HCT116 (cell line): ENCODE measurements around the gene POP5. TPM values are rescaled to one million over a fixed set of nuclear protein-coding genes. Genes with fewer than 3 reads are reported as not detected.

Experiments
- ATAC-seq: fragments of 200-7000 bp; cut with Tn5 transposase; 2 replicates; pipeline ENCODE4 v1.9.1; 2020; ENCODE audit warnings: mild to moderate bottlenecking, moderate library complexity
- BruUV-seq: library from RNA; stranded (reverse); fragments of 400-500 nt; replicated peaks from 2 replicates; lab custom pipeline; 2021; lab: Mats Ljungman, UMichigan
- CTCF ChIA-PET: fragments of 300-600 bp; sonication (Branson Sonifier 250); formaldehyde crosslinking; loops from one replicate; lab custom pipeline; 2021; ENCODE audit warnings: antibody characterized with exemption; lab: Charles Lee
- POLR2A ChIA-PET: fragments of 300-600, 350-600 bp; sonication (Branson Sonifier 250); formaldehyde crosslinking; loops from one replicate; lab custom pipeline; 2021; ENCODE audit warnings: antibody characterized with exemption; lab: Charles Lee
- RAD21 ChIA-PET, 2 experiments: fragments of 300-600 bp; sonication (Branson Sonifier 250); formaldehyde crosslinking; loops; one replicate each; lab custom pipeline; 2023; ENCODE audit warnings: low total read pairs in 2 of 2; ENCODE audit not compliant: uncharacterized antibody in 2 of 2, unreplicated experiment in 2 of 2, low non-redundant PET in 1 of 2; lab: Charles Lee
- DNase-seq: peaks from one replicate; pipeline ENCODE4 v3.0.0-alpha.2; 2010; ENCODE audit warnings: low read depth, low spot score
- H2AFZ ChIP-seq: fragments of 200-600 bp; shearing (Covaris generic), sonication (generic); 2 replicates; pipeline ENCODE4 v1.6.1; 2017; ENCODE audit warnings: low read depth, mixed run types, mixed read lengths, antibody characterized with exemption, low read length; ENCODE audit not compliant: poor library complexity, severe bottlenecking
- H3K27ac ChIP-seq: 2 replicates; pipeline ENCODE4 v1.5.1; 2012; ENCODE audit warnings: low read depth, low read length
- H3K27me3 ChIP-seq: fragments of 200-600 bp; sonication (generic); 2 replicates; pipeline ENCODE4 v1.6.1; 2016; ENCODE audit warnings: mixed run types, low read length, mixed read lengths; ENCODE audit not compliant: insufficient read depth
- H3K36me3 ChIP-seq, 2 experiments: fragments of 200-500 bp in 1 of 2; fragments of 200-600 bp in 1 of 2; sonication (Bioruptor generic) in 1 of 2; sonication (generic) in 1 of 2; 2 replicates each; pipeline versions ENCODE4 v1.5.1 to v1.6.1; 2014 to 2016; ENCODE audit warnings: low read length in 2 of 2, inconsistent platforms in 1 of 2, mixed read lengths in 1 of 2, mixed run types in 1 of 2; ENCODE audit not compliant: insufficient read depth in 2 of 2, control insufficient read depth in 1 of 2
- H3K4me1 ChIP-seq, 2 experiments: fragments of 200-600 bp in 1 of 2; sonication (generic) in 1 of 2; 2 replicates each; pipeline versions ENCODE4 v1.5.1 to v1.6.1; 2012 to 2017; ENCODE audit warnings: low read length in 2 of 2, inconsistent platforms in 1 of 2, mild to moderate bottlenecking in 1 of 2, mixed read lengths in 1 of 2, mixed run types in 1 of 2, moderate library complexity in 1 of 2; ENCODE audit not compliant: insufficient read depth in 2 of 2, control insufficient read depth in 1 of 2
- H3K4me2 ChIP-seq: fragments of 200-600 bp; sonication (generic); 2 replicates; pipeline ENCODE4 v1.6.1; 2017; ENCODE audit warnings: mixed run types, low read length, mixed read lengths
- H3K4me3 ChIP-seq, 2 experiments: fragments of 200-600 bp in 1 of 2; sonication (generic) in 1 of 2; replicated peaks in 1 of 2; 2 replicates each; pipeline ENCODE4 v1.5.1; 2011 to 2016; ENCODE audit warnings: low read length in 2 of 2, control low read depth in 1 of 2, low read depth in 1 of 2, mild to moderate bottlenecking in 1 of 2, mixed read lengths in 1 of 2, mixed run types in 1 of 2
- H3K79me2 ChIP-seq: fragments of 200-600 bp; sonication (generic); 2 replicates; pipeline ENCODE4 v1.6.1; 2017; ENCODE audit warnings: mild to moderate bottlenecking, mixed run types, low read length, moderate library complexity, mixed read lengths; ENCODE audit not compliant: insufficient read depth
- H3K9ac ChIP-seq: fragments of 200-600 bp; sonication (generic); 2 replicates; pipeline ENCODE4 v1.6.1; 2016; ENCODE audit warnings: low read length, mixed read lengths
- H3K9me2 ChIP-seq: fragments of 200-600 bp; sonication (generic), shearing (Covaris generic); 2 replicates; pipeline ENCODE4 v1.6.1; 2017; ENCODE audit warnings: mixed run types, mild to moderate bottlenecking, moderate library complexity; ENCODE audit not compliant: insufficient read depth
- H3K9me3 ChIP-seq, 2 experiments: fragments of 200-500 bp in 1 of 2; fragments of 200-600 bp in 1 of 2; sonication (Bioruptor generic) in 1 of 2; sonication (generic) in 1 of 2; 2 replicates each; pipeline ENCODE4 v1.6.1; 2014 to 2017; ENCODE audit warnings: low read length in 2 of 2, mixed read lengths in 2 of 2, inconsistent platforms in 1 of 2, low read depth in 1 of 2, mild to moderate bottlenecking in 1 of 2, mixed run types in 1 of 2, moderate library complexity in 1 of 2; ENCODE audit not compliant: control insufficient read depth in 1 of 2, insufficient read depth in 1 of 2
- H4K20me1 ChIP-seq: fragments of 200-600 bp; sonication (generic), shearing (Covaris generic); 2 replicates; pipeline ENCODE4 v1.6.1; 2017; ENCODE audit warnings: mixed run types, mild to moderate bottlenecking, moderate library complexity; ENCODE audit not compliant: insufficient read depth
- ELF1 ChIP-seq: IDR thresholded peaks from 2 replicates; pipeline ENCODE4 v1.6.1; 2012; ENCODE audit warnings: low read depth, borderline replicate concordance
- EZH2 ChIP-seq: fragments of 200-600 bp; sonication (generic); IDR thresholded peaks from 2 replicates; pipeline ENCODE4 v1.6.1; 2017; ENCODE audit warnings: antibody characterized with exemption, mixed run types
- EZH2phosphoT487 ChIP-seq: fragments of 200-600 bp; IDR thresholded peaks from 2 replicates; pipeline ENCODE4 v1.6.1; 2018; ENCODE audit warnings: antibody characterized with exemption, borderline replicate concordance
- POLR2A ChIP-seq: IDR thresholded peaks from 2 replicates; pipeline ENCODE4 v1.7.0; 2011; ENCODE audit warnings: borderline replicate concordance; ENCODE audit not compliant: insufficient read depth, insufficient read length; ENCODE audit errors: extremely low read depth
- SP1 ChIP-seq: IDR thresholded peaks from 2 replicates; pipeline ENCODE4 v1.6.1; 2012; ENCODE audit warnings: low read depth
- SRF ChIP-seq: IDR thresholded peaks from 2 replicates; pipeline ENCODE4 v1.6.1; 2012; ENCODE audit warnings: low read depth
- ZFX ChIP-seq: fragments of 450-650 bp; IDR thresholded peaks from 2 replicates; pipeline ENCODE4 v1.6.1; 2017
- ZNF274 ChIP-seq: fragments of 200-500 bp; sonication (Bioruptor generic); IDR thresholded peaks from 2 replicates; pipeline ENCODE4 v1.6.1; 2014; ENCODE audit warnings: mild to moderate bottlenecking, low read depth, low read length, inconsistent platforms
- intact Hi-C: fragments of 100-400 bp; cut with micrococcal nuclease; formaldehyde crosslinking; loops from 2 replicates; pipeline ENCODE4 v1.10.0; 2022
- total RNA-seq: library from RNA; stranded (reverse); gene quantifications from one replicate; pipeline ENCODE4 v1.2.1, GENCODE V29; 2021; ENCODE audit not compliant: unreplicated experiment
- TF ChIP-seq, protein P1 (sequence below): IDR thresholded peaks from 2 replicates; pipeline ENCODE4 v1.6.1; 2011; ENCODE audit warnings: mild to moderate bottlenecking, low read length, moderate library complexity; ENCODE audit not compliant: insufficient replicate concordance; ENCODE audit errors: extremely low read depth
- TF ChIP-seq, protein P2 (sequence below): IDR thresholded peaks from 2 replicates; pipeline ENCODE4 v1.6.1; 2012; ENCODE audit warnings: low read depth
- TF ChIP-seq, protein P3 (sequence below): IDR thresholded peaks from 2 replicates; pipeline ENCODE4 v1.6.1; 2012
- TF ChIP-seq, protein P4 (sequence below), 3 experiments: fragments of 200-600 bp in 1 of 3; sonication (generic) in 1 of 3; IDR thresholded peaks in 2 of 3; conservative IDR thresholded peaks in 1 of 3; 2 replicates each; pipeline ENCODE4 v1.5.1; 2012 to 2017; ENCODE audit warnings: low read depth in 2 of 3, low read length in 2 of 3, antibody characterized with exemption in 1 of 3, borderline replicate concordance in 1 of 3, control low read depth in 1 of 3, mild to moderate bottlenecking in 1 of 3, mixed read lengths in 1 of 3, mixed run types in 1 of 3, moderate library complexity in 1 of 3; ENCODE audit not compliant: insufficient read depth in 1 of 3
- TF ChIP-seq, protein P5 (sequence below): IDR thresholded peaks from 2 replicates; pipeline ENCODE4 v1.6.1; 2012

The POP5 gene
- total RNA-seq, 1 experiment from 2014 or later = 66.9 TPM

DNA sequence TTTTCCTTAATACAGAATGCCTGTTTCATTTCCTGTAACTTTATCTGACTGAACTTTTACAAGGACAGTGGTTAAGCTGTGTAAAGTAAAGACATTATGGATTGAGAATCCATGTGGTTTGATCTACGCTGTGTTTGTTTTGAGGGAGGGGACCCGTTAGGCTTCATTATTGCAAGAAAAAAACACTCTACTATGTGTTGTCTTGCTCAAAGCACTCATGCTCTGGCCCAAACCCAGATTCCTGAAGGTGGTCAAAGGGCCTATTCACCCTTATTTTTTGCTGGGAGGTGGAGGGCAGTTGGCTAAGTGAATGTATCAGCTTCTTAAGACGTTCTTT, 35.2 kb downstream of the POP5 start:
- Histone ChIP-seq H3K9me3 (no peaks in the 10 kb centered on the region), H3K4me2 (no peak overlapping the region), H4K20me1 (peaks cover 3% of the 10 kb centered on the region; the same call in 1 of the 2 replicates), H3K4me3 (no peak overlapping the region), H2AFZ (no peak overlapping the region), H3K36me3 (peaks cover 32 to 35% of the 10 kb centered on the region in 2 experiments), H3K27me3 (no peaks in the 10 kb centered on the region), H3K9me2 (no peaks in the 10 kb centered on the region), H3K79me2 (peaks cover 91% of the 10 kb centered on the region), H3K4me1 (no peaks in the 10 kb centered on the region), H3K9ac (no peak overlapping the region), H3K27ac (no peak overlapping the region)
- POLR2A ChIA-PET = no interaction called here
- RAD21 ChIA-PET = no interaction called here
- no TSS peak for BruUV-seq
- DNase-seq = no peak
- intact Hi-C loops = no loop called here
- no peak for ATAC-seq
- CTCF ChIA-PET = no interaction called here
- TF ChIP-seq ZFX = no peak
- no peak for TF ChIP-seq ELF1
- TF ChIP-seq, protein P1, sequence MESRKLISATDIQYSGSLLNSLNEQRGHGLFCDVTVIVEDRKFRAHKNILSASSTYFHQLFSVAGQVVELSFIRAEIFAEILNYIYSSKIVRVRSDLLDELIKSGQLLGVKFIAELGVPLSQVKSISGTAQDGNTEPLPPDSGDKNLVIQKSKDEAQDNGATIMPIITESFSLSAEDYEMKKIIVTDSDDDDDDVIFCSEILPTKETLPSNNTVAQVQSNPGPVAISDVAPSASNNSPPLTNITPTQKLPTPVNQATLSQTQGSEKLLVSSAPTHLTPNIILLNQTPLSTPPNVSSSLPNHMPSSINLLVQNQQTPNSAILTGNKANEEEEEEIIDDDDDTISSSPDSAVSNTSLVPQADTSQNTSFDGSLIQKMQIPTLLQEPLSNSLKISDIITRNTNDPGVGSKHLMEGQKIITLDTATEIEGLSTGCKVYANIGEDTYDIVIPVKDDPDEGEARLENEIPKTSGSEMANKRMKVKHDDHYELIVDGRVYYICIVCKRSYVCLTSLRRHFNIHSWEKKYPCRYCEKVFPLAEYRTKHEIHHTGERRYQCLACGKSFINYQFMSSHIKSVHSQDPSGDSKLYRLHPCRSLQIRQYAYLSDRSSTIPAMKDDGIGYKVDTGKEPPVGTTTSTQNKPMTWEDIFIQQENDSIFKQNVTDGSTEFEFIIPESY = no peak
- TF ChIP-seq SRF = no peak
- TF ChIP-seq SP1 = no peak
- TF ChIP-seq ZNF274 = no peak
- TF ChIP-seq, protein P2, sequence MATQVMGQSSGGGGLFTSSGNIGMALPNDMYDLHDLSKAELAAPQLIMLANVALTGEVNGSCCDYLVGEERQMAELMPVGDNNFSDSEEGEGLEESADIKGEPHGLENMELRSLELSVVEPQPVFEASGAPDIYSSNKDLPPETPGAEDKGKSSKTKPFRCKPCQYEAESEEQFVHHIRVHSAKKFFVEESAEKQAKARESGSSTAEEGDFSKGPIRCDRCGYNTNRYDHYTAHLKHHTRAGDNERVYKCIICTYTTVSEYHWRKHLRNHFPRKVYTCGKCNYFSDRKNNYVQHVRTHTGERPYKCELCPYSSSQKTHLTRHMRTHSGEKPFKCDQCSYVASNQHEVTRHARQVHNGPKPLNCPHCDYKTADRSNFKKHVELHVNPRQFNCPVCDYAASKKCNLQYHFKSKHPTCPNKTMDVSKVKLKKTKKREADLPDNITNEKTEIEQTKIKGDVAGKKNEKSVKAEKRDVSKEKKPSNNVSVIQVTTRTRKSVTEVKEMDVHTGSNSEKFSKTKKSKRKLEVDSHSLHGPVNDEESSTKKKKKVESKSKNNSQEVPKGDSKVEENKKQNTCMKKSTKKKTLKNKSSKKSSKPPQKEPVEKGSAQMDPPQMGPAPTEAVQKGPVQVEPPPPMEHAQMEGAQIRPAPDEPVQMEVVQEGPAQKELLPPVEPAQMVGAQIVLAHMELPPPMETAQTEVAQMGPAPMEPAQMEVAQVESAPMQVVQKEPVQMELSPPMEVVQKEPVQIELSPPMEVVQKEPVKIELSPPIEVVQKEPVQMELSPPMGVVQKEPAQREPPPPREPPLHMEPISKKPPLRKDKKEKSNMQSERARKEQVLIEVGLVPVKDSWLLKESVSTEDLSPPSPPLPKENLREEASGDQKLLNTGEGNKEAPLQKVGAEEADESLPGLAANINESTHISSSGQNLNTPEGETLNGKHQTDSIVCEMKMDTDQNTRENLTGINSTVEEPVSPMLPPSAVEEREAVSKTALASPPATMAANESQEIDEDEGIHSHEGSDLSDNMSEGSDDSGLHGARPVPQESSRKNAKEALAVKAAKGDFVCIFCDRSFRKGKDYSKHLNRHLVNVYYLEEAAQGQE = no peak
- TF ChIP-seq, protein P3, sequence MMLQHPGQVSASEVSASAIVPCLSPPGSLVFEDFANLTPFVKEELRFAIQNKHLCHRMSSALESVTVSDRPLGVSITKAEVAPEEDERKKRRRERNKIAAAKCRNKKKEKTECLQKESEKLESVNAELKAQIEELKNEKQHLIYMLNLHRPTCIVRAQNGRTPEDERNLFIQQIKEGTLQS = no peak
- TF ChIP-seq, protein P4, sequence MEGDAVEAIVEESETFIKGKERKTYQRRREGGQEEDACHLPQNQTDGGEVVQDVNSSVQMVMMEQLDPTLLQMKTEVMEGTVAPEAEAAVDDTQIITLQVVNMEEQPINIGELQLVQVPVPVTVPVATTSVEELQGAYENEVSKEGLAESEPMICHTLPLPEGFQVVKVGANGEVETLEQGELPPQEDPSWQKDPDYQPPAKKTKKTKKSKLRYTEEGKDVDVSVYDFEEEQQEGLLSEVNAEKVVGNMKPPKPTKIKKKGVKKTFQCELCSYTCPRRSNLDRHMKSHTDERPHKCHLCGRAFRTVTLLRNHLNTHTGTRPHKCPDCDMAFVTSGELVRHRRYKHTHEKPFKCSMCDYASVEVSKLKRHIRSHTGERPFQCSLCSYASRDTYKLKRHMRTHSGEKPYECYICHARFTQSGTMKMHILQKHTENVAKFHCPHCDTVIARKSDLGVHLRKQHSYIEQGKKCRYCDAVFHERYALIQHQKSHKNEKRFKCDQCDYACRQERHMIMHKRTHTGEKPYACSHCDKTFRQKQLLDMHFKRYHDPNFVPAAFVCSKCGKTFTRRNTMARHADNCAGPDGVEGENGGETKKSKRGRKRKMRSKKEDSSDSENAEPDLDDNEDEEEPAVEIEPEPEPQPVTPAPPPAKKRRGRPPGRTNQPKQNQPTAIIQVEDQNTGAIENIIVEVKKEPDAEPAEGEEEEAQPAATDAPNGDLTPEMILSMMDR (IDR thresholded peaks at IDR 0.05 in 2 of 3, conservative IDR thresholded peaks at IDR 0.05 in 1 of 3; ENCODE audit: borderline replicate concordance in 1 of 3, insufficient read depth in 1 of 3, low read depth in 2 of 3, low read length in 2 of 3) = no peak
- no peak for TF ChIP-seq EZH2phosphoT487
- TF ChIP-seq, protein P5, sequence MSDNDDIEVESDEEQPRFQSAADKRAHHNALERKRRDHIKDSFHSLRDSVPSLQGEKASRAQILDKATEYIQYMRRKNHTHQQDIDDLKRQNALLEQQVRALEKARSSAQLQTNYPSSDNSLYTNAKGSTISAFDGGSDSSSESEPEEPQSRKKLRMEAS = no peak
- TF ChIP-seq POLR2A = no peak
- no peak for TF ChIP-seq EZH2
